Measurements from ENCODE around the gene TRDN. TPM values are rescaled to one million over a fixed set of nuclear protein-coding genes. Genes with fewer than 3 reads are reported as not detected.

TRDN gene
- total RNA-seq, 1 donor from 2014 or later = not detected

DNA sequence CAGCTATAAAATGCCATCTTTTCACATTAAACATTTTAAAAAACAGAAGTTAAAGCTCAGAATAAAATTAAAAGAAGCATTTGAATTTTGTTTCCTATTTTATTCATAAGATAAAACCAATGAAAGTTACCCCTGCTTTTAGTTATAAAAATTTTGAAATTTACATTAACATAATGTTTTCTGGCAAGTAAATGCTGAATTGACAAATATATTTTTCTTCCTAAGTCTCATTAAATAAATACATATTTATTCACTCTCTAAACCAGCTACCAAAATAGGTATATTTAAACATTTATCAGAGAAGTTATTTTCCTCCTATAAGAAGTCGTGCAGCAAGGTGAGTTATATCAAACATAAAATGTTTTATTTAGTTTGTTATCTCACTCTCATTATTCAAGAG lies 213.6 kb downstream of the TRDN start:
- H3K27me3 ChIP-seq (ENCODE audit: control insufficient read depth, insufficient read depth, low read length) = no peaks in the 10 kb centered on the region
- no peak for TF ChIP-seq CTCF (IDR thresholded peaks at IDR 0.05; ENCODE audit: insufficient read depth, low read length, severe bottlenecking)
- H3K36me3 ChIP-seq (ENCODE audit: control insufficient read depth, insufficient read depth, low read length) = no peaks in the 10 kb centered on the region
- no peak overlapping the region for H3K4me3 ChIP-seq (ENCODE audit: low read depth, low read length)
- no peak for FAIRE-seq
- no peak for DNase-seq (ENCODE audit: low read depth)

DNA sequence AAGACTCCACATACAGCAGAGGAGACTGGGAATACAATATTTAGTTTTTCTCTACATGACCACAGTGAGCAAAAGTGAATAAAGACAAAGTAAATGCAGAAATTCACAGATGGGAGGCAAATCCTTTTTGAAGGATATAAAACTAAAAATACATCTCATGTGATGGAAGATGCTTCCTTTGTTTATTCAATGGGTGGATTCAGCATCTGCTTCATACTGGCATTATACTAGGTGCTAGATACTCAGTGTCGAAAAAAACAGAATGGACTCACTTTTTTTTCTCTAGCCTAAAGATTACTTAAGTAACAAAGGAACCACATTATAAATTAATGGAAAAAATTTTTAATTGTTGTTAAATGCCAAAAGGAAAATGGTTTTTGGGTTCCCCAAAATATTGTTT lies 216.2 kb downstream of the TRDN start:
- Histone ChIP-seq H3K36me3 (ENCODE audit: control insufficient read depth, insufficient read depth, low read length) (no peaks in the 10 kb centered on the region), H3K27me3 (ENCODE audit: control insufficient read depth, insufficient read depth, low read length) (no peaks in the 10 kb centered on the region), H3K4me3 (ENCODE audit: low read depth, low read length) (no peak overlapping the region)
- no peak for FAIRE-seq
- no peak for DNase-seq (ENCODE audit: low read depth)
- TF ChIP-seq CTCF (IDR thresholded peaks at IDR 0.05; ENCODE audit: insufficient read depth, low read length, severe bottlenecking) = no peak

GRCh38 chr6:123418071-123418470 lies 218.7 kb downstream of the TRDN start:
- Histone ChIP-seq H3K27me3 (ENCODE audit: control insufficient read depth, insufficient read depth, low read length) (no peaks in the 10 kb centered on the region), H3K4me3 (ENCODE audit: low read depth, low read length) (no peak overlapping the region), H3K36me3 (ENCODE audit: control insufficient read depth, insufficient read depth, low read length) (no peaks in the 10 kb centered on the region)
- FAIRE-seq = no peak
- no peak for DNase-seq (ENCODE audit: low read depth)
- no peak for TF ChIP-seq CTCF (IDR thresholded peaks at IDR 0.05; ENCODE audit: insufficient read depth, low read length, severe bottlenecking)

GRCh38 chr6:123417535-123417934 lies 219.2 kb downstream of the TRDN start:
- H3K27me3 ChIP-seq (ENCODE audit: control insufficient read depth, insufficient read depth, low read length) = no peaks in the 10 kb centered on the region
- TF ChIP-seq CTCF (IDR thresholded peaks at IDR 0.05; ENCODE audit: insufficient read depth, low read length, severe bottlenecking) = no peak
- H3K4me3 ChIP-seq (ENCODE audit: low read depth, low read length) = no peak overlapping the region
- no peak for DNase-seq (ENCODE audit: low read depth)
- no peaks in the 10 kb centered on the region for H3K36me3 ChIP-seq (ENCODE audit: control insufficient read depth, insufficient read depth, low read length)
- FAIRE-seq = no peak

DNA sequence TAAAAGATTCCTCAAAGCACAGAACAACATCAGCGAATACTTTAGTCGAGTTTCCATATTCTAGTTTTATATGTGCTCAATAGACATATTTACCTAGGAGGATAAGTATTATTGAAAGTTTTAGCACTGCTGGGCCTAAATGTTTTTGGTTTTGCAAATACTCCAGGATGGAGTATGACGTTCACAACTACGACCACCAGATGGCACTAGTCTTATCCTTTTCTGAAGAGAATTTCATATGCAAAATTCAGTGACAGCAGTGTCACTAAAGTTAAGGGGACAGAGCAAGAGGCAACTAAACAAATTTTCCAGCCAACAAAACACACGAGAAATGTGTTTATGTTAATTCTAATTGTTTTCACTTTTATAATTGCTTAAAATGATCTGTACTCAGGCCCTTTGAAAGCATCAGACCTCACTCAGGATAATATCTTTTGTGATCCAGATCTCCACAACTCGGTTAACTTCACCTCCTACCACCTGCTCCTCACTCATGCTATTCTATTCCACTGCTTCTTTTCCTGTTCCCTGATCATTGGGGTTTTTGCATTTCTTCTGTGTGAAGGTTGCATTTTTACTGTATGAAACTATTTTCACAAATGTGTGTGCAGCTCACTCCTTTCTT lies 220.8 kb downstream of the TRDN start:
- DNase-seq (ENCODE audit: low read depth) (peak; percentile 51), FAIRE-seq (no peak)
- no peaks in the 10 kb centered on the region for H3K27me3 ChIP-seq (ENCODE audit: control insufficient read depth, insufficient read depth, low read length)
- H3K4me3 ChIP-seq (ENCODE audit: low read depth, low read length) = no peak overlapping the region
- H3K36me3 ChIP-seq (ENCODE audit: control insufficient read depth, insufficient read depth, low read length) = no peaks in the 10 kb centered on the region
- peak; percentile 53 for TF ChIP-seq CTCF (IDR thresholded peaks at IDR 0.05; ENCODE audit: insufficient read depth, low read length, severe bottlenecking)

DNA sequence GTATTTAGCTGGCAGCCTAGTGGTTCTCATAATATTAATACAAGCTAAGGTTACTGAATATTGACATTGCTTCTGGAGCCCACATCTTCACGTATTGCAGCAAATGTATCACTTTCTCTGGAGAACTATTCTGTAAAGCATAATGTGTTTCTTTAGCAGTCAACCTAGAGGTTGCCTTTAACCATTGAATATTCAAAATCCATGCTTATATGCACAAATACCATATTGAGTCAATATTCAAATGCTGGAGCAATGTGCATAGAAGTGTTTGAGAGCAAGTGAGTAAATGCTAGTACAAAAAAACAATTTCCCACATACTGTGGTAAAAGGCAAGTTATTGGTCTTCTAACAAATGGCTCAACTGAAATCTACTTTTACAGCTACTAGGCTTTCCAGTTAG lies 231.8 kb downstream of the TRDN start:
- Histone ChIP-seq H3K36me3 (ENCODE audit: control insufficient read depth, insufficient read depth, low read length) (no peaks in the 10 kb centered on the region), H3K27me3 (ENCODE audit: control insufficient read depth, insufficient read depth, low read length) (no peaks in the 10 kb centered on the region), H3K4me3 (ENCODE audit: low read depth, low read length) (no peak overlapping the region)
- DNase-seq (ENCODE audit: low read depth) (no peak), FAIRE-seq (no peak)
- no peak for TF ChIP-seq CTCF (IDR thresholded peaks at IDR 0.05; ENCODE audit: insufficient read depth, low read length, severe bottlenecking)
